Activated naive CD4-positive, alpha-beta T cell treated with anti-CD3 and anti-CD28 coated beads, Interleukin-2, amount 10 ng/mL, durations not matched to agents 7 days and 5 days (primary cell): Measurements from ENCODE around the gene UBE2R2.
"Not testable (repeated sequence)": the region's sequence is repeated elsewhere in the genome, so short reads cannot be mapped to it uniquely, and the experiment has no call there.

ENCODE experiments used
- CTCF ChIA-PET: fragments of 350-600 bp; sonication (Branson Sonifier 250); formaldehyde crosslinking; loops from one replicate; lab custom pipeline; 2021; ENCODE audit warnings: antibody characterized with exemption; lab: Charles Lee
- DNase-seq: peaks from one replicate; pipeline ENCODE4 v3.0.0-alpha.2; 2020
- H3K27ac Mint-ChIP-seq: one replicate; pipeline ENCODE4 v1.8.0; 2021; ENCODE audit warnings: mild to moderate bottlenecking, moderate library complexity, mixed read lengths
- H3K27me3 Mint-ChIP-seq: one replicate; pipeline ENCODE4 v1.8.0; 2021; ENCODE audit warnings: mild to moderate bottlenecking, mixed read lengths
- H3K36me3 Mint-ChIP-seq: one replicate; pipeline ENCODE4 v1.8.0; 2021; ENCODE audit warnings: mixed read lengths
- H3K4me1 Mint-ChIP-seq: one replicate; pipeline ENCODE4 v1.8.0; 2021; ENCODE audit warnings: mixed read lengths
- H3K4me3 Mint-ChIP-seq: one replicate; pipeline ENCODE4 v1.8.0; 2021; ENCODE audit warnings: mild to moderate bottlenecking, moderate library complexity, mixed read lengths
- H3K9me3 Mint-ChIP-seq: one replicate; pipeline ENCODE4 v1.8.0; 2021; ENCODE audit warnings: mixed read lengths

Gene UBE2R2

GRCh38 chr9:33789429-33789828 lies 27.5 kb upstream of the UBE2R2 start:
- H3K4me1 Mint-ChIP-seq, H3K9me3 Mint-ChIP-seq, CTCF ChIA-PET, H3K4me3 Mint-ChIP-seq, DNase-seq, H3K36me3 Mint-ChIP-seq, H3K27ac Mint-ChIP-seq: not testable (repeated sequence)
- H3K27me3 Mint-ChIP-seq: peaks cover 49% of the 10 kb centered on the region

- Mint-ChIP-seq H3K9me3 (no peaks in the 10 kb centered on the region), H3K4me3 (no peak overlapping the region), H3K27ac (no peak overlapping the region), H3K27me3 (peaks cover 59% of the 10 kb centered on the region), H3K4me1 (no peaks in the 10 kb centered on the region), H3K36me3 (no peaks in the 10 kb centered on the region)
- no peak for DNase-seq
- CTCF ChIA-PET: interaction anchor here (1.3 kb wide), 1 partner anchor 12 kb away, joined by 4 read pairs; no protein-coding TSS in a partner anchor
Measured at GRCh38 chr9:33791117-33791516, 25.8 kb upstream of the UBE2R2 start.

- not testable (repeated sequence) for H3K4me3 Mint-ChIP-seq, H3K9me3 Mint-ChIP-seq, H3K36me3 Mint-ChIP-seq, H3K27ac Mint-ChIP-seq, H3K4me1 Mint-ChIP-seq, DNase-seq
- CTCF ChIA-PET: interaction anchor here (0.9 kb wide), 1 partner anchor 15 kb away, joined by 3 read pairs; no protein-coding TSS in a partner anchor
- H3K27me3 Mint-ChIP-seq: peaks cover 57% of the 10 kb centered on the region
Measured at GRCh38 chr9:33793496-33793895, 23.5 kb upstream of the UBE2R2 start.

GRCh38 chr9:33794560-33794959 lies 22.4 kb upstream of the UBE2R2 start:
- no peak overlapping the region for H3K27ac Mint-ChIP-seq
- H3K4me3 Mint-ChIP-seq: no peak overlapping the region
- no peaks in the 10 kb centered on the region for H3K9me3 Mint-ChIP-seq
- DNase-seq: peak; percentile 37
- H3K36me3 Mint-ChIP-seq: no peaks in the 10 kb centered on the region
- H3K27me3 Mint-ChIP-seq: peaks cover 60% of the 10 kb centered on the region
- CTCF ChIA-PET: interaction anchor here (0.9 kb wide), 1 partner anchor 16 kb away, joined by 3 read pairs; no protein-coding TSS in a partner anchor
- no peaks in the 10 kb centered on the region for H3K4me1 Mint-ChIP-seq

- no peaks in the 10 kb centered on the region for H3K4me1 Mint-ChIP-seq
- DNase-seq: no peak
- no peak within 1 kb of the TSS for H3K27ac Mint-ChIP-seq
- H3K4me3 Mint-ChIP-seq: no peak within 1 kb of the TSS
- H3K9me3 Mint-ChIP-seq: no peaks in the 10 kb centered on the region
- H3K36me3 Mint-ChIP-seq: no peaks in the 10 kb centered on the region
- H3K27me3 Mint-ChIP-seq: peaks cover 67% of the 10 kb centered on the region
- CTCF ChIA-PET: no interaction called here
Measured at GRCh38 chr9:33795281-33795680, 21.7 kb upstream of the UBE2R2 start, which contains the start of gene PRSS3. PRSS3 (plus strand) TSS chr9:33795561; CDS start chr9:33795574, 13 bp downstream.

GRCh38 chr9:33795819-33796218 lies 21.1 kb upstream of the UBE2R2 start:
- DNase-seq: no peak
- CTCF ChIA-PET: no interaction called here
- Mint-ChIP-seq H3K27me3 (peaks cover 67% of the 10 kb centered on the region), H3K36me3 (no peaks in the 10 kb centered on the region), H3K9me3 (no peaks in the 10 kb centered on the region), H3K27ac (no peak overlapping the region), H3K4me3 (no peak overlapping the region), H3K4me1 (no peaks in the 10 kb centered on the region)

DNA sequence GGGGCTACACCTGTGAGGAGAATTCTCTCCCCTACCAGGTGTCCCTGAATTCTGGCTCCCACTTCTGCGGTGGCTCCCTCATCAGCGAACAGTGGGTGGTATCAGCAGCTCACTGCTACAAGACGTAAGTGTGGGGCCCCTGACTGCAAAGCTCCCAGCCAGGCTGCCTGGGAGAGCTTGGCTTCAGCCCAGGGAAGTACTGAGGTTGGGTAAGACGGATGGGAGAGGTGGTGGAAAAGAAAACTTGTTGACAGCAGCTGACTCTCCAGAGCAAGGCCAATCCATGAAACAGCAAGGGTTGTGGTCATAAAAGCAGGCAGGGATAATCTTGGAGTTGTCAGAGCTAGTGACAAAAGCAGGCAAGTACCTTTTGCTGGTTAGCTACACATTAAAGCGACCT lies 20.3 kb upstream of the UBE2R2 start:
- not testable (repeated sequence) for H3K4me1 Mint-ChIP-seq, DNase-seq

GRCh38 chr9:33797837-33798236 lies 19.1 kb upstream of the UBE2R2 start:
- Mint-ChIP-seq H3K36me3 (no peaks in the 10 kb centered on the region), H3K27ac (no peak overlapping the region), H3K4me3 (no peak overlapping the region), H3K9me3 (no peaks in the 10 kb centered on the region), H3K27me3 (peaks cover 58% of the 10 kb centered on the region), H3K4me1 (no peaks in the 10 kb centered on the region)
- no peak for DNase-seq
- CTCF ChIA-PET: interaction anchor here (1.1 kb wide), 1 partner anchor 21 kb away, joined by 3 read pairs; no protein-coding TSS in a partner anchor

More for the DNA sequence above, 20.3 kb upstream of the UBE2R2 start:
- CTCF ChIA-PET: interaction anchor here (1.1 kb wide), 1 partner anchor 20 kb away, joined by 3 read pairs; no protein-coding TSS in a partner anchor
- H3K36me3 Mint-ChIP-seq, H3K9me3 Mint-ChIP-seq, H3K4me3 Mint-ChIP-seq, H3K27ac Mint-ChIP-seq: not testable (repeated sequence)
- peaks cover 61% of the 10 kb centered on the region for H3K27me3 Mint-ChIP-seq

GRCh38 chr9:33798545-33798944 lies 18.4 kb upstream of the UBE2R2 start:
- Mint-ChIP-seq H3K27me3 (peaks cover 56% of the 10 kb centered on the region), H3K4me1 (no peaks in the 10 kb centered on the region), H3K36me3 (no peaks in the 10 kb centered on the region), H3K4me3 (no peak overlapping the region), H3K27ac (no peak overlapping the region), H3K9me3 (no peaks in the 10 kb centered on the region)
- no peak for DNase-seq
- CTCF ChIA-PET: interaction anchor here (1.3 kb wide), 1 partner anchor 16 kb away, joined by 3 read pairs; no protein-coding TSS in a partner anchor

- DNase-seq: no peak
- no peak overlapping the region for H3K27ac Mint-ChIP-seq
- H3K9me3 Mint-ChIP-seq: no peaks in the 10 kb centered on the region
- H3K27me3 Mint-ChIP-seq: peaks cover 55% of the 10 kb centered on the region
- CTCF ChIA-PET: interaction anchor here (0.5 to 1.3 kb wide), 2 partner anchors 14 to 255 kb away, joined by 3 read pairs; no protein-coding TSS in a partner anchor
- no peak overlapping the region for H3K4me3 Mint-ChIP-seq
- H3K36me3 Mint-ChIP-seq: no peaks in the 10 kb centered on the region
- H3K4me1 Mint-ChIP-seq: no peaks in the 10 kb centered on the region
Measured at GRCh38 chr9:33799928-33800704, 16.8 kb upstream of the UBE2R2 start.

DNA sequence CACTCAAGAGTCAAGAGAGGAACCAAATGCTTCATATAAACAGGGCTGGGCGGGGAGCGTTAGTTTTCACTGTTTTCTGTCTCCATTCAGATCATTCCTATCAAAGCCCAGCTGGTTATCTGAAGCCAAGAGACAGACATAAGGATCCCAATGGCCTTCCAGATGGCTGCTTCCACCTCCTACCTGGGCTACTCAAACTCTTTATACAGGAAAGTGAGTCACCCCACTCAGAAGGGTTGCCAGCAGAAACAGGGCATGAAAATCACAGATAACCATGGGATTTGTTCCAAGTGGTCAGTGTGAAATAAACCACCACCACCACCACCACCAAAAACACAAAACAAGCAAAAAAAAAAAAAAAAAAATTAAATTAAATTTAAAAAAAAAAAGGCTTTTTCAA lies 16.1 kb upstream of the UBE2R2 start:
- Mint-ChIP-seq H3K9me3 (no peaks in the 10 kb centered on the region), H3K27me3 (peaks cover 48% of the 10 kb centered on the region), H3K4me3 (no peak overlapping the region), H3K36me3 (no peaks in the 10 kb centered on the region), H3K27ac (no peak overlapping the region), H3K4me1 (no peaks in the 10 kb centered on the region)
- CTCF ChIA-PET: no interaction called here
- no peak for DNase-seq

DNA sequence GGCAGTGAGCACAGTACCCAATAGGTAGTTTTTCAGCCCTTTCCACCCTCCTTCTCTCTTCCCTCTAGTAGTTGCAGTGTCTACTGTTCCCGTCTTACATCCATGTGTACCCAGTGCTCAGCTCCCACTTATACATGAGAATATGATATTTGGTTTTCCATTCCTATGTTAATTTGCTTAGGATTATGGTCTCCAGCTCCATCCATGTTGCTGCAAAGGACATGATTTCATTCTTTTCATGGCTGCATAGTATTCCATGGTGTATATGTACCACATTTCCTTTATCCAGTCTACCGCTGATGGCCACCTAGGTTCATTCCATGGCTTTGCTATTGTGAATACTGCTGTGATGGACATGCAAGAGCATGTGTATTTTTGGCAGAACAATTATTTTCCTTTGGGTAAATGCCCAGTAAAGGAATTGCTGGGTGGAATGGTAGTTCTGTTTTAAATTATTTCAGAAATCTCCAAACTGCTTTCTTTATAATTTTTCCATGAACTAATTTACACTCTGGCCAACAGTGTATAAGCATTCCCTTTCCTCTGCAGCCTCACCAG lies 14.9 kb upstream of the UBE2R2 start:
- H3K36me3 Mint-ChIP-seq, H3K4me3 Mint-ChIP-seq, CTCF ChIA-PET, DNase-seq, H3K9me3 Mint-ChIP-seq, H3K27ac Mint-ChIP-seq, H3K4me1 Mint-ChIP-seq: not testable (repeated sequence)
- peaks cover 42% of the 10 kb centered on the region for H3K27me3 Mint-ChIP-seq

DNA sequence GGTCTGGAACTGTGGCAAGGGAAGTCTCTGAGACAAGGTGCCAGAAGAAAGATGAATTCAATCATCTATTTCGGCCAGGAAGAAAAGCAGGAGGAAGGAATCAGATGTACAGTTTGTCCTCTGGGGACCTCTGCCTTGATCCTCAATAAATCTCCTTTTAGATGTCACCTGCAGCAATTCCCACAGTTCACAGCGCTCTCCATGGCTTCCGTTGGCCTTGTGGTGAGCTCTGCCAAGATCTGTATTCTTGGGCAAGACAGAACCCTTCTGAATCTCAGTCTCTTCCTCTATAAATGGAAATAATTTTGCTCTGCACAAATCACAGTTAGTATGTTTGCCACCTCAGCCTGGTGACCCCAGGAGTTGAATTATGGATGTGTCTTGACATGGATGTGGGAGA lies 12.8 kb upstream of the UBE2R2 start:
- H3K4me1 Mint-ChIP-seq, H3K36me3 Mint-ChIP-seq, H3K4me3 Mint-ChIP-seq, CTCF ChIA-PET, H3K9me3 Mint-ChIP-seq, H3K27ac Mint-ChIP-seq, DNase-seq: not testable (repeated sequence)
- H3K27me3 Mint-ChIP-seq: peaks cover 34% of the 10 kb centered on the region

DNA sequence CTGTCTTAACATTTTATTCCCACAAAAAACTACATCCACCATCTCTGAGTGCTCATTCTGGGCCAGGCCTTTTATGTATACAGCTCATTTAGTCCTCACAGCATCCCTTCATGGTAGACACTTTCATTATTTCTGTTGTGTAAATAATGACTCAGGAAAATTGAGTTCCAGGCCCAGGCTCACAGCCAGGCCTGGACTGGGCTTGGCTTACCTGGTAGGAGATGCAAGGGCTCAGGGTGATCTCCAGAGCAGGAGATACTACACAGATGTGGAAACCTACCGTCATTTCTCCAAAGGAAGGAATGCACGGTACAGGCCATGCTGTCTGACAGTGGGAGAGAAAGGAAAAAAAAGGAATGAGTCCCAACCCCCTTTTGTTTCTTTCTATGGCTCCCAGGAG lies 9.8 kb upstream of the UBE2R2 start:
- H3K27ac Mint-ChIP-seq, H3K9me3 Mint-ChIP-seq, H3K36me3 Mint-ChIP-seq, DNase-seq, H3K4me1 Mint-ChIP-seq, H3K4me3 Mint-ChIP-seq, CTCF ChIA-PET: not testable (repeated sequence)
- peaks cover 40% of the 10 kb centered on the region for H3K27me3 Mint-ChIP-seq

- peaks cover 14% of the 10 kb centered on the region for H3K4me1 Mint-ChIP-seq
- not testable (repeated sequence) for H3K36me3 Mint-ChIP-seq, H3K4me3 Mint-ChIP-seq, H3K27ac Mint-ChIP-seq, DNase-seq, H3K9me3 Mint-ChIP-seq
- H3K27me3 Mint-ChIP-seq: peaks cover 26% of the 10 kb centered on the region
- CTCF ChIA-PET: interaction anchor here (1.5 kb wide), 1 partner anchor 264 kb away, joined by 3 read pairs; no protein-coding TSS in a partner anchor
Measured at GRCh38 chr9:33808979-33809322, 8.0 kb upstream of the UBE2R2 start.
